GM12878 (cell line): ENCODE data around the gene CHMP6. TPM values are rescaled to one million over a fixed set of nuclear protein-coding genes. Genes with fewer than 3 reads are reported as not detected.

ENCODE experiments used
- LARP7 ChIP-seq: fragments of 450-650 bp; IDR thresholded peaks from 2 replicates; pipeline ENCODE4 v1.6.1; 2017; ENCODE audit warnings: mild to moderate bottlenecking
- NFXL1 ChIP-seq: fragments of 450-650 bp; IDR thresholded peaks from 2 replicates; pipeline ENCODE4 v1.6.1; 2017; ENCODE audit warnings: antibody characterized with exemption, mild to moderate bottlenecking, borderline replicate concordance
- ZNF24 ChIP-seq: fragments of 450-650 bp; IDR thresholded peaks from 2 replicates; pipeline ENCODE4 v1.6.1; 2017; ENCODE audit warnings: antibody characterized with exemption, mild to moderate bottlenecking
- polyA plus RNA-seq, 11 experiments: library from polyadenylated mRNA; depleted of rRNA in 4 of 11; unstranded in 6 of 11; stranded (reverse) in 5 of 11; fragments of >200 nt; fragmentation: Nextera tagmentation in 4 of 11; fragmentation: Illumina TruSeq in 1 of 11; extraction: Ambion mirVana in 4 of 11; extraction: Trizol in 1 of 11; gene quantifications; 1 replicate in 1 of 11; 2 replicates in 10 of 11; pipeline versions ENCODE4 v1.2.1 to v1.2.3, GENCODE V29; 2011 to 2016; ENCODE audit warnings: inconsistent platforms in 2 of 11, missing spikeins in 2 of 11, low read depth in 1 of 11
- total RNA-seq, 4 experiments: library from RNA; depleted of rRNA in 3 of 4; stranded (reverse); fragments of >200 nt in 3 of 4; fragmentation: Illumina TruSeq in 1 of 4; extraction: Trizol in 1 of 4; gene quantifications; 2 replicates each; pipeline versions ENCODE4 v1.2.1 to v1.2.3, GENCODE V29; 2013 to 2021
- TF ChIP-seq, protein P1 (sequence below): IDR thresholded peaks from 2 replicates; pipeline ENCODE4 v1.6.1; 2012; ENCODE audit warnings: low read depth, low read length, improper control_type of control experiment
- TF ChIP-seq, protein P2 (sequence below): fragments of 150-350 bp; IDR thresholded peaks from 2 replicates; pipeline ENCODE4 v1.6.1; 2014; ENCODE audit warnings: mild to moderate bottlenecking, low read depth, low read length
- TF ChIP-seq, protein P3 (sequence below): IDR thresholded peaks from 2 replicates; pipeline ENCODE4 v1.6.1; 2012; ENCODE audit warnings: improper control_type of control experiment, low read depth, low read length; ENCODE audit not compliant: insufficient replicate concordance

Gene CHMP6
- total and polyA plus RNA-seq, 10 of the 15 experiments (the other 5 are each of a cell fraction or from before 2014, with no cell fraction given), result 0.21 to 37.9 (median 14.7) TPM

DNA sequence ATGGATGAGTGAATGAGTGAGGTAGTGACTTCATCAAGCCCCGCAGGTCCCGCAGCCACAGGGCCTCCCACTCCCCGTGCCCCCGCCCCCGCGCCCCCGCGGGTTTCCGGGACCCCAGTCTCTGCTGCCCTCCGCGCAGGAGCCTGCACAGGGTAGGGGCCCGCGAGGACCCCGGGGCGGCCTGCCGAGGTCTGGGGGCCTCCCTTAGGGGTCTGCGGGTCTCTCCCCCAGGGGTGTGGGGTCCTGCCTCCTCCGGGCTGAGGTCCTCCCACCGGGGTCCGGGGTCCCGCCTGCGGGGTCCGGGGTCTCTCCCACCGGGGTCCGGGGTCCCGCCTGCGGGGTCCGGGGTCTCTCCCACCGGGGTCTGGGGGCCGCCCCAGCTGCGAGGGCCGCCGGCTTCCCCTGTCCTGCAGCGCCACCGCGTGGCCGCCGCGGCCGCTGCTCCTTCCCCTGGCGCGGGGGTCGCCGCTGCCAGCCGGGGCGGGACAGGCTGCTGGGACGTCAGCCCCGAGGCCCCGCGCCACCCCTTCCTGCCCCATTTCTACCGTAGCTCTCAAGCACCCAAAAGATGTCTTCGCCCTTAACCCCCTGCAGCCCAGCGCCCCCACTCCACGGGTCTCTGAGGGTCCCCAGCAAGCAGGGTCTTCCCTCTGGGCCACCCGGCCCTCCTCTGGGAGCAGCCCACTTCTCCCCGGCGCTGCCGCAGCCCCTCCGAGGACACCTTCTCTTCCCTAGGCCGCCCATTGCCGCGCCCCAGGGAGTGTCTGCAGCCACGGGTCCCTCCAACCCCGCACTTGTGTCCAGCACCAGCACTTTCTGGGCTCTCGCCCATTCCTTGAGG, 10.4 kb upstream of the CHMP6 start (continued):
- TF ChIP-seq ZNF24 (peak; percentile 70), NFXL1 (no peak), LARP7 (0 out of 2 replicates have a peak, but pooled peaks have one; percentile 47)
- TF ChIP-seq, protein P1, sequence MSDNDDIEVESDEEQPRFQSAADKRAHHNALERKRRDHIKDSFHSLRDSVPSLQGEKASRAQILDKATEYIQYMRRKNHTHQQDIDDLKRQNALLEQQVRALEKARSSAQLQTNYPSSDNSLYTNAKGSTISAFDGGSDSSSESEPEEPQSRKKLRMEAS, result no peak
- TF ChIP-seq, protein P2, sequence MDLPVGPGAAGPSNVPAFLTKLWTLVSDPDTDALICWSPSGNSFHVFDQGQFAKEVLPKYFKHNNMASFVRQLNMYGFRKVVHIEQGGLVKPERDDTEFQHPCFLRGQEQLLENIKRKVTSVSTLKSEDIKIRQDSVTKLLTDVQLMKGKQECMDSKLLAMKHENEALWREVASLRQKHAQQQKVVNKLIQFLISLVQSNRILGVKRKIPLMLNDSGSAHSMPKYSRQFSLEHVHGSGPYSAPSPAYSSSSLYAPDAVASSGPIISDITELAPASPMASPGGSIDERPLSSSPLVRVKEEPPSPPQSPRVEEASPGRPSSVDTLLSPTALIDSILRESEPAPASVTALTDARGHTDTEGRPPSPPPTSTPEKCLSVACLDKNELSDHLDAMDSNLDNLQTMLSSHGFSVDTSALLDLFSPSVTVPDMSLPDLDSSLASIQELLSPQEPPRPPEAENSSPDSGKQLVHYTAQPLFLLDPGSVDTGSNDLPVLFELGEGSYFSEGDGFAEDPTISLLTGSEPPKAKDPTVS, result no peak
- TF ChIP-seq, protein P3, sequence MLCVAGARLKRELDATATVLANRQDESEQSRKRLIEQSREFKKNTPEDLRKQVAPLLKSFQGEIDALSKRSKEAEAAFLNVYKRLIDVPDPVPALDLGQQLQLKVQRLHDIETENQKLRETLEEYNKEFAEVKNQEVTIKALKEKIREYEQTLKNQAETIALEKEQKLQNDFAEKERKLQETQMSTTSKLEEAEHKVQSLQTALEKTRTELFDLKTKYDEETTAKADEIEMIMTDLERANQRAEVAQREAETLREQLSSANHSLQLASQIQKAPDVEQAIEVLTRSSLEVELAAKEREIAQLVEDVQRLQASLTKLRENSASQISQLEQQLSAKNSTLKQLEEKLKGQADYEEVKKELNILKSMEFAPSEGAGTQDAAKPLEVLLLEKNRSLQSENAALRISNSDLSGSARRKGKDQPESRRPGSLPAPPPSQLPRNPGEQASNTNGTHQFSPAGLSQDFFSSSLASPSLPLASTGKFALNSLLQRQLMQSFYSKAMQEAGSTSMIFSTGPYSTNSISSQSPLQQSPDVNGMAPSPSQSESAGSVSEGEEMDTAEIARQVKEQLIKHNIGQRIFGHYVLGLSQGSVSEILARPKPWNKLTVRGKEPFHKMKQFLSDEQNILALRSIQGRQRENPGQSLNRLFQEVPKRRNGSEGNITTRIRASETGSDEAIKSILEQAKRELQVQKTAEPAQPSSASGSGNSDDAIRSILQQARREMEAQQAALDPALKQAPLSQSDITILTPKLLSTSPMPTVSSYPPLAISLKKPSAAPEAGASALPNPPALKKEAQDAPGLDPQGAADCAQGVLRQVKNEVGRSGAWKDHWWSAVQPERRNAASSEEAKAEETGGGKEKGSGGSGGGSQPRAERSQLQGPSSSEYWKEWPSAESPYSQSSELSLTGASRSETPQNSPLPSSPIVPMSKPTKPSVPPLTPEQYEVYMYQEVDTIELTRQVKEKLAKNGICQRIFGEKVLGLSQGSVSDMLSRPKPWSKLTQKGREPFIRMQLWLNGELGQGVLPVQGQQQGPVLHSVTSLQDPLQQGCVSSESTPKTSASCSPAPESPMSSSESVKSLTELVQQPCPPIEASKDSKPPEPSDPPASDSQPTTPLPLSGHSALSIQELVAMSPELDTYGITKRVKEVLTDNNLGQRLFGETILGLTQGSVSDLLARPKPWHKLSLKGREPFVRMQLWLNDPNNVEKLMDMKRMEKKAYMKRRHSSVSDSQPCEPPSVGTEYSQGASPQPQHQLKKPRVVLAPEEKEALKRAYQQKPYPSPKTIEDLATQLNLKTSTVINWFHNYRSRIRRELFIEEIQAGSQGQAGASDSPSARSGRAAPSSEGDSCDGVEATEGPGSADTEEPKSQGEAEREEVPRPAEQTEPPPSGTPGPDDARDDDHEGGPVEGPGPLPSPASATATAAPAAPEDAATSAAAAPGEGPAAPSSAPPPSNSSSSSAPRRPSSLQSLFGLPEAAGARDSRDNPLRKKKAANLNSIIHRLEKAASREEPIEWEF, result no peak
